Astrocyte (in vitro differentiated cells and primary cell): ENCODE measurements around the gene MPZL1.

Source experiments
- CTCF ChIP-seq: IDR thresholded peaks from 2 replicates; pipeline ENCODE4 v1.5.1; 2011; ENCODE audit warnings: low read depth, mild to moderate bottlenecking, inconsistent platforms, low read length, moderate library complexity; ENCODE audit not compliant: insufficient read depth
- EZH2 ChIP-seq: IDR thresholded peaks from 2 replicates; pipeline ENCODE4 v1.6.1; 2012; ENCODE audit warnings: mild to moderate bottlenecking, low read length, inconsistent platforms; ENCODE audit not compliant: insufficient read depth

- TF ChIP-seq CTCF, result no peak
- TF ChIP-seq EZH2, result no peak
Measured at GRCh38 chr1:167714439-167715156, 7.2 kb upstream of the MPZL1 start.
